IPS-15b (cell line): Measurements from ENCODE around the gene DHRSX.
"Not testable (repeated sequence)": the region's sequence is repeated elsewhere in the genome, so short reads cannot be mapped to it uniquely, and the experiment has no call there.

ENCODE experiments used
- H3K27me3 ChIP-seq: one replicate; pipeline ENCODE4 v1.6.1; 2013; ENCODE audit warnings: low read length; ENCODE audit not compliant: control insufficient read depth, insufficient read depth
- H3K36me3 ChIP-seq: one replicate; pipeline ENCODE4 v1.6.1; 2013; ENCODE audit warnings: low read length; ENCODE audit not compliant: control insufficient read depth, insufficient read depth
- H3K4me1 ChIP-seq: one replicate; pipeline ENCODE4 v1.6.1; 2013; ENCODE audit warnings: mild to moderate bottlenecking, low read length; ENCODE audit not compliant: control insufficient read depth, insufficient read depth
- H3K4me3 ChIP-seq: one replicate; pipeline ENCODE4 v1.5.1; 2013; ENCODE audit warnings: low read depth, low read length
- H3K9ac ChIP-seq: one replicate; pipeline ENCODE4 v1.6.1; 2013; ENCODE audit warnings: low read depth, mild to moderate bottlenecking, low read length
- H3K9me3 ChIP-seq: one replicate; pipeline ENCODE4 v1.6.1; 2013; ENCODE audit warnings: mild to moderate bottlenecking, low read length; ENCODE audit not compliant: control insufficient read depth, insufficient read depth

Gene DHRSX

DNA sequence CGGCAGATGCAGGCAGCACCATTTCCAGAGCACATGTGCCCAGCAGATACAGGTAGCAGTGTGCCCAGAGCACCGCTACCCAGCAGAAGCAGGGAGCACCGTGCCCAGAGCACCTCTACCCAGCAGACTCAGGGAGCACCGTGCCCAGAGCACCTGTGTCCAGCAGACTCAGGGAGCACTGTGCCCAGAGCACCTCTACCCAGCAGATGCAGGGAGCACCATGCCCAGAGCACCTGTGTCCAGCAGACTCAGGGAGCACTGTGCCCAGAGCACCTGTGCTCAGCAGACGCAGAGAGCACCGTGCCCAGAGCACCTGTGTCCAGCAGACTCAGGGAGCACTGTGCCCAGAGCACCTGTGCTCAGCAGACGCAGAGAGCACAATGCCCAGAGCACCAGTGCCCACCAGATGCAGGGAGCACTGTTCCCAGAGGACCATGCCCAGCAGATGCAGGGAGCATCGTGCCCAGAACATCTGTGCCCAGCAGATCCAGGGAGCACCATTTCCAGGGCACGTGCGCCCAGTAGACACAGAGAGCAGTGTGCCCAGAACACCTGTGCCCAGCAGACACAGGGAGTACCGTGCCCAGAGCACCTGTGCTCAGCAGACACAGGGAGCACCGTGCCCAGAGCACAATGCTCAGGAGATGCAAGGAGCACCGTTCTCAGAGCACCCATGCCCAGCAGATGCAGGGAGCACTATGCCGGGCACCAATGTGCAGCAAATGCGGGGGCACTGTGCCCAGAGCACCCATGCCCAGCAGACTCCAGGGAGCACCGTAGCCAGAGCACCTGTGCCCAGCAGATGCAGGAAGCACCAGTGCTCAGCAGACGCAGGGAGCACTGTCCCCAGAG is 236.4 kb downstream of the DHRSX start:
- no peak overlapping the region for H3K9ac ChIP-seq
- peaks cover 16% of the 10 kb centered on the region for H3K36me3 ChIP-seq
- H3K4me1 ChIP-seq: no peaks in the 10 kb centered on the region
- no peaks in the 10 kb centered on the region for H3K27me3 ChIP-seq
- no peak overlapping the region for H3K4me3 ChIP-seq
- H3K9me3 ChIP-seq: no peaks in the 10 kb centered on the region

DNA sequence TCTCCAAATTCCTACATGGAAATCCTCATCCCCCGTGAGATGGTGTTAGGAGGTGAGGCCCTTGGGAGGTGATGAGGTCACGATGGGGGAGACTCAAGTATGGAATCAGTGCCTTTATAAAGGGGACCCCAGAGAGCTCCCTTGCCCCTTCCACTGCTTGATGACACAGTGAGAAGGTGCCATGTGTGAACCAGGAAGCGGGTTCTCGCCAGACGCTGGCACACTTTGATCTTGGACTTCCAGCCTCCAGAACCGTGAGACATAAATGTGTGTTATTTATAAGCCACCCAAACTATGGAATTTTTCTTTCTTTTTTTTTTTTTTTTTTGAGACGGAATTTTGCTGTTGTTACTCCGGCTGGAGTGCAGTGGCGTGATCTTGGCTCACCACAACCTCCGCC is 237.6 kb downstream of the DHRSX start:
- H3K4me1 ChIP-seq: no peaks in the 10 kb centered on the region

DNA sequence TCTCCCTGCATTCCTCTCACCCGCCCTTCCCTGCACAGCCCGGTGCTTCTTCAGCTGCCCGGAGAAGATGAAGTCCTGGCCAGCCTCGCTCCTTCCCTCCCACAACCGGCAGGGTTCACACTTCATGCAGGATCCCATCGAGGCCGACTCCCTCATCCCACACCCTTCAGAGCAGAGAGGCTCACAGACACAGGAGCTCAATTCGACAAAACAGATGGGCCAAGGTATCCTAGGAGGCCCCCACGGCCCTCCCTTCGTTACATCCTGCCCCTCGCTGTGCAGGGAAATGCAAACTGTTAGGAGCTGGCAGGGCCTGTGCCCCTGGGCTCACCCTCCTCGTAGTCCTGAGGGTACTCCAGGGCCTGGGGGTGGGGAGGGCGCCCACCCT is 238.1 kb downstream of the DHRSX start:
- Histone ChIP-seq H3K9ac (no peak overlapping the region), H3K4me1 (no peaks in the 10 kb centered on the region), H3K36me3 (peaks cover 16% of the 10 kb centered on the region), H3K9me3 (no peaks in the 10 kb centered on the region), H3K4me3 (no peak overlapping the region), H3K27me3 (no peaks in the 10 kb centered on the region)

More for the DNA sequence above, 237.6 kb downstream of the DHRSX start:
- no peaks in the 10 kb centered on the region for H3K9me3 ChIP-seq
- H3K36me3 ChIP-seq: peaks cover 16% of the 10 kb centered on the region
- no peak overlapping the region for H3K4me3 ChIP-seq
- no peaks in the 10 kb centered on the region for H3K27me3 ChIP-seq
- H3K9ac ChIP-seq: no peak overlapping the region

DNA sequence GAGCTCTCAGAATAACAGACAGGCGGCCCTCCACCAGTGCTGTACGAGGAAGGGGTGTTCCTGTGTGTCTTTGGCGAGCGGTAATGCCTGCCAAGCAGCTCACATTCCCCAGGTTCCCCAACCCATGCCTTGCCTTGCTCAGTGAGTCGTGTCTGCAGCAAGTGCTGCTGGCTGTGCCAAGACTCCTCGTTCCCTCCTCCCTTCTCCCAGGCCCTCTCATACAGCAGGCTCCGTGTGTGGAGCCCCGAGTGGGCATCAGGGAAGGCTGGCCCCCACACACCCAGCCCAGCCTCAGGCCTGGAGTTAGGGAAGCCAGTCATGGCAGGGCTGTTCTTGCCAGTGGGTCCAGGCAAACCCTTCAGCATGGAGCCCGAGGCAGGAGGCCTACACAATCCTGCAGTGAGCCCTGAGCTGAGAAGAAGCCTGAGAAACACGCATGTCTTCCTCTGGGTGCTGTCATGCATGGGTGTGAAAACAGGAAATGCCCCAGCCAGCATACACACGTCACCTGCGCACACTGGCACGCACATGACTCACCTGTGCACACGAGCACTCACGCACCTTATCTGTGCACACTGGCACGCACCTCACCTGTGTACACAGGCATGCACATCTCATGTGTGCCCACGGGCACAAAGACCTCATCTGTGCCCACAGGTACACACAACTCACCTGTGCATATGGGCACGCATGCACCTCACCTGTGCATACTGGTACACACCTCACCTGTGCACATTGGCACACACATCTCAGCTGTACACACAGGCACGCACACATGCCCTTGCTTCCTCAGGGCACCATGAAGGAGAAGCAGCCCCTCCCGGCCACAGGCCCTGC is 238.7 kb downstream of the DHRSX start:
- Histone ChIP-seq H3K27me3 (no peaks in the 10 kb centered on the region), H3K4me1 (no peaks in the 10 kb centered on the region), H3K9ac (no peak overlapping the region), H3K4me3 (no peak overlapping the region), H3K9me3 (no peaks in the 10 kb centered on the region), H3K36me3 (peaks cover 16% of the 10 kb centered on the region)

DNA sequence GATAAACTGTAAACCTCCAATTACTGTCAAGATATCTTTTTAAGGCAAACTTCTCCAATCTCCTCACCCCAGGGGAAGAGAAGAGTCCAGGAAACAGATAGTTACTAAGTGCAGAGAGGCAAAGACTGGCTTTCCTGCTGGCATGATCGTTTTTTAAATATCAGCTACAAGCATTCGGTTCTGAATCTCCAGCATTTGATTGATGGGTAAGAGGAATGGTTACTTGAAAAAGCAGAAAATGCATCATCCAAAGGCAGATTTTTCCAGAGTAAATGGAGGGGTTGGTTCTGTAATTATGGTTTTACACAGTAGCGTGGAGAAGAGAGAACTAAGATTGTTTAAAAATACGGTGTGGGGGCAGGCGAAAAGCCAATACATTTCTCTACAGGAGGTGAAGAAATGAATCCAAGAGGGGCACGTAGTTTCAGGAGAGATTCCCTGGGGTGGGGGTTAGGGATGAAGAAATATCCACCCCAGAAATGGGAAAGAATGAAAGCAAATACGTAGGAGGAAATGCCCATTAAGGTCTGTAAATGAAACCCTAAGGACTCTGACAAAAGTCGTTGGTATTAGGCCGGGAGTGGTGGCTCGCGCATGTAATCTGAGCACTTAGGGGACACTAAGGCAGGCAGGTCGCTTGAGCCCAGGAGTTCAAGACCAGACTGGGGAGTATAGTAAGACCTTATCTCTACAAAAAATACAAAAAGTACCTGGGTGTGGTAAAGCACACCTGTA is 248.3 kb downstream of the DHRSX start:
- Histone ChIP-seq H3K36me3 (peaks cover 6% of the 10 kb centered on the region), H3K9ac (no peak overlapping the region), H3K4me3 (no peak overlapping the region), H3K27me3 (no peaks in the 10 kb centered on the region), H3K4me1 (peaks cover 2% of the 10 kb centered on the region), H3K9me3 (no peaks in the 10 kb centered on the region)

DNA sequence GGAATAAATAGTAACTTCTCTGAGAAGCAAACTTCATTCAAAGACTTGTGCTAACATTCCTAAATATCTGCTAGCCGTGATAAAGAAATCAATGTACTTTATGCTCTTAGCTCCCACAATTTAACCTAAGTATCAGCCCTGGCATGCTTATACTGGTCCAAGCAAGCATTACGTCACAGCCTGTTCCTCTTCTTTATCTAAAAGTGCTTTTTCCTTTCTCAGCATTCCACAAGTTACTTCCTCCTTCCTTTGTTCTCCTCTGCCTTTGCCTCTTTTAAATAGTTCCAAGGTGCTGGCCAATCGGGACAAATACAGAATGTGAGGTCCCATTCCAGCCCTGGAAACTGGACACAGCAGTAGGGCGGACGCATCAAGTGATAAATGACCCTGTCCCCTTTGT is 249.6 kb downstream of the DHRSX start:
- H3K9ac ChIP-seq: no peak overlapping the region
- peaks cover 2% of the 10 kb centered on the region for H3K4me1 ChIP-seq
- no peaks in the 10 kb centered on the region for H3K9me3 ChIP-seq
- no peaks in the 10 kb centered on the region for H3K27me3 ChIP-seq
- peaks cover 6% of the 10 kb centered on the region for H3K36me3 ChIP-seq
- H3K4me3 ChIP-seq: no peak overlapping the region

DNA sequence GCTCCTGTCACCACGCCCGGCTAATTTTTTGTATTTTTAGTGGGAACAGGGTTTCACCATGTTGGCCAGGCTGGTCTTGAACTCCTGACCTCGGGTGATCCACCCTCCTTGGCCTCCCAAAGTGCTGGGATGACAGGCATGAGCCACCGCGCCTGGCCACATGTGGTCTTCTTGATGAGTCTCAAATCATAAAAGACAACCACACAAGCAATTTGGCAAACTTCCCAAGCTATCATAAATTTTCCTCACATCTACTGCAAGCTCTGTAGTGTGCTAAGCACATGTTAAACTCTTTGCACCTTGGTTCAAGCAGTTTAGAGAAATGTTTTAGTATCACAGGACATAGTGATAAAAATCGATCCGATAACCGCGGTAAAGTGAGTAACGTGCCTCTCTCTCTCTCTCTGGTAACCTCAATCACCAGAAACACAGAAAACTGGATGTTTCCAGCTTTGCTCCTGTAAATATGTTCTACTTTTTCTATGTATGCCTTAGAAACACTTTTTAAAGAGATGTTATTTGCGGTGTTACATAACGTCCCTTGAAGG is 256.8 kb downstream of the DHRSX start:
- H3K27me3 ChIP-seq: no peaks in the 10 kb centered on the region
- no peaks in the 10 kb centered on the region for H3K9me3 ChIP-seq
- no peaks in the 10 kb centered on the region for H3K4me1 ChIP-seq
- no peak overlapping the region for H3K4me3 ChIP-seq
- no peaks in the 10 kb centered on the region for H3K36me3 ChIP-seq
- H3K9ac ChIP-seq: no peak overlapping the region

DNA sequence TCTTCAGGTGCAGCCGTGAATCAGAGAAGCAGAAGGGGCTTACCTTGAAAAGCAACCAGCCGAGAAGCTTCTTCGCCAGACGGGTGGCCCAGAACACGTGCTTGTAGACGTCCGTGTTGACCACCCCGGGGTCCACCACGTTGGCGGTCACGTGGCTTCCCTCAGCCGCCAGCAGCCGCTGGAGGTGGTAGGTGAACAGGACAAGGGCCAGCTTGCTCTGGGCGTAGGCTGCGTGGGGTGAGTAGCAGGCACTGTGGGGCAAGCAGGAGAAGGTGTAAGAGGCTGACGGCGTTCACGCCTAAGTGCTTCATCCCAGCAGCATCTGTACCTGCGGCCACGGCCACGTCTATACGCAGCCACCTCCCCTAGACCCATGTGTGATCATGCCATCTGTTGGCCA is 257.8 kb downstream of the DHRSX start:
- H3K4me3 ChIP-seq: no peak overlapping the region
- no peaks in the 10 kb centered on the region for H3K36me3 ChIP-seq
- H3K27me3 ChIP-seq: no peaks in the 10 kb centered on the region
- H3K9me3 ChIP-seq: no peaks in the 10 kb centered on the region
- no peak overlapping the region for H3K9ac ChIP-seq
- no peaks in the 10 kb centered on the region for H3K4me1 ChIP-seq

DNA sequence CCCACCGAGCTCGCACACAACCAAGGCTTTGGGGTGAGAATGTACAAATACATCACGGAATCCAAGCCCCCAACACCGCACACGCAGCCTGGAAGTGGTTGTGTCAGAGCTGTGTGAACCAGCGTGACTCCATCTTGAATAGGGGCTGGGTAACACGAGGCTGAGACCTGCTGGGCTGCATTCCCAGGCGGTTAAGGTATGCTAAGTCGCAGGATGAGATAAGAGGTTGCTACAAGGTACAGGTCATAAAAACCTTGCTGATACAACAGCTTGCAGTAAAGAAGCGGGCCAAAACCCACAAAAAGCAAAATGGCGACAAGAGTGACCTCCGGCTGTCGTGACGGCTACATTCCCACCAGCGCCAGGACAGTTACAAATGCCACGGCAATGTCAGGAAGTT is 258.4 kb downstream of the DHRSX start:
- Histone ChIP-seq H3K27me3 (no peaks in the 10 kb centered on the region), H3K4me3 (no peak overlapping the region), H3K4me1 (no peaks in the 10 kb centered on the region), H3K9ac (no peak overlapping the region), H3K36me3 (no peaks in the 10 kb centered on the region), H3K9me3 (no peaks in the 10 kb centered on the region)

DNA sequence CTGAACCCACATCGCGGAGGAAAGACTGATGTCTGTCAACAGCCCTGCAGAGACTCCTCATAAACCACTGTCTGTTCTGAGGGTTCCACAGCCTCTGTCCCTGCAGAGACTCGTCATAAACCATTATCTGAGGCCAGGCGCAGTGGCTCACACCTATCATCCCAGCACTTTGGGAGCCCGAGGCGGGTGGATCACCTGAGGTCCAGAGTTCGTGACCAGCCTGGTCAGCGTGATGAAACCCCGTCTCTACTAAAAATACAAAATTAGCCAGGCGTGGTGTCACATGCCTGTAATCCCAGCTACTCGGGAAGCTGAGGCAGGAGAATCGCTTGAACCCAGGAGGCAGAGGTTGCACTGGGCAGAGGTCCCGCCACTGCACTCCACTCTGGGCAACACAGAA is 259.3 kb downstream of the DHRSX start:
- not testable (repeated sequence) for H3K4me1 ChIP-seq, H3K36me3 ChIP-seq, H3K9ac ChIP-seq, H3K27me3 ChIP-seq, H3K4me3 ChIP-seq, H3K9me3 ChIP-seq

DNA sequence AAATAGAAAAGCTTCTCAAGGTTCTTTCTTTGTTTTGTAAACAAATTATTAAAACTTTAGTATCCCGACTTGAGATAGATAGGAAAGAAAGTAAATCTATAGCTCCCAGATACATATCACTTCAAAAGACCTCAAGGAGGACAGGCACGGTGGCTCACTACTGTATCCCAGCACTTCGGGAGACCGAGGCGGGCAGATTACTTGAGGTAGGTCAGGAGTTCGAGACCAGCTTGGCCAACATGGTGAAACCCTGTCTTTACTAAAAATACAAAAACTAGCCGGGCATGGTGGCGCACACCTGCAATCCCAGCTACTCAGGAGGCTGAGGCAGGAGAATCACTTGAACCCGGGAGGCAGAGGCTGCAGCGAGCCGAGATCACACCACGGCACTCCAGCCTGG is 260.0 kb downstream of the DHRSX start:
- H3K36me3 ChIP-seq, H3K9me3 ChIP-seq, H3K9ac ChIP-seq, H3K4me1 ChIP-seq, H3K27me3 ChIP-seq, H3K4me3 ChIP-seq: not testable (repeated sequence)
